GM23338 (cell line): ENCODE measurements around the gene FBXW4. TPM values are rescaled to one million over a fixed set of nuclear protein-coding genes. Genes with fewer than 3 reads are reported as not detected.
A peak's percentile ranks its signal among the peaks of the same experiment; 100 is the strongest.

Experiments used
- ATAC-seq: fragments of 200-7000 bp; cut with Tn5 transposase; 3 replicates; pipeline ENCODE4 v1.9.1; 2020
- DNase-seq: peaks from one replicate; pipeline ENCODE4 v3.0.0-alpha.2; 2015; ENCODE audit warnings: low spot score
- H2AFZ ChIP-seq: fragments of 200-600 bp; sonication (generic); 2 replicates; pipeline ENCODE4 v1.8.0; 2016; ENCODE audit warnings: antibody characterized with exemption, mild to moderate bottlenecking, moderate library complexity
- H3F3A ChIP-seq: fragments of 200-600 bp; sonication (generic); replicated peaks from 2 replicates; pipeline ENCODE4 v1.8.0; 2017; ENCODE audit warnings: antibody characterized with exemption, mixed run types, low read depth
- H3K27ac ChIP-seq: fragments of 200-600 bp; sonication (generic); 2 replicates; pipeline ENCODE4 v1.6.1; 2016; ENCODE audit warnings: low read depth
- H3K27me3 ChIP-seq: fragments of 200-600 bp; sonication (generic); 2 replicates; pipeline ENCODE4 v1.8.0; 2016; ENCODE audit warnings: mild to moderate bottlenecking, mixed run types, moderate library complexity; ENCODE audit not compliant: insufficient read depth
- H3K36me3 ChIP-seq: fragments of 200-600 bp; sonication (generic); 2 replicates; pipeline ENCODE4 v1.8.0; 2016; ENCODE audit warnings: mild to moderate bottlenecking; ENCODE audit not compliant: insufficient read depth
- H3K4me1 ChIP-seq: fragments of 200-600 bp; sonication (generic); 2 replicates; pipeline ENCODE4 v1.8.0; 2016; ENCODE audit warnings: mild to moderate bottlenecking, moderate library complexity; ENCODE audit not compliant: insufficient read depth
- H3K4me2 ChIP-seq: fragments of 200-600 bp; sonication (generic); 2 replicates; pipeline ENCODE4 v1.7.1; 2017; ENCODE audit warnings: mixed run types
- H3K4me3 ChIP-seq: fragments of 200-600 bp; sonication (generic); 2 replicates; pipeline ENCODE4 v1.6.1; 2016; ENCODE audit warnings: mixed run types
- H3K79me2 ChIP-seq: fragments of 200-600 bp; sonication (generic); replicated peaks from 2 replicates; pipeline ENCODE4 v1.8.0; 2017; ENCODE audit warnings: mild to moderate bottlenecking; ENCODE audit not compliant: insufficient read depth
- H3K9me2 ChIP-seq: fragments of 200-600 bp; sonication (generic); 2 replicates; pipeline ENCODE4 v1.8.0; 2017; ENCODE audit not compliant: insufficient read depth
- H4K20me1 ChIP-seq: fragments of 200-600 bp; sonication (generic); replicated peaks from 2 replicates; pipeline ENCODE4 v1.8.0; 2017; ENCODE audit warnings: mild to moderate bottlenecking; ENCODE audit not compliant: insufficient read depth
- H3K27ac Mint-ChIP-seq: 2 replicates; pipeline ENCODE4 v1.8.0; 2020; ENCODE audit warnings: inconsistent platforms, mild to moderate bottlenecking, moderate library complexity, mixed read lengths
- H3K27me3 Mint-ChIP-seq: 3 replicates; pipeline ENCODE4 v1.8.0; 2022; ENCODE audit warnings: low read depth, mild to moderate bottlenecking, moderate library complexity, mixed read lengths, inconsistent platforms; ENCODE audit not compliant: insufficient read depth, poor library complexity
- H3K36me3 Mint-ChIP-seq: 3 replicates; pipeline ENCODE4 v1.8.0; 2021; ENCODE audit warnings: low read depth, mild to moderate bottlenecking, inconsistent platforms, moderate library complexity, mixed read lengths
- H3K4me1 Mint-ChIP-seq: 3 replicates; pipeline ENCODE4 v1.8.0; 2020; ENCODE audit warnings: mild to moderate bottlenecking, inconsistent platforms, mixed read lengths
- H3K4me3 Mint-ChIP-seq: 3 replicates; pipeline ENCODE4 v1.8.0; 2021; ENCODE audit warnings: moderate library complexity, mild to moderate bottlenecking, inconsistent platforms, mixed read lengths
- H3K9me3 Mint-ChIP-seq: 3 replicates; pipeline ENCODE4 v1.8.0; 2020; ENCODE audit warnings: moderate library complexity, mild to moderate bottlenecking, inconsistent platforms, mixed read lengths
- CTCF ChIP-seq, 2 experiments: fragments of 200-600 bp in 1 of 2; sonication (generic) in 1 of 2; conservative IDR thresholded peaks; 2 replicates each; pipeline versions ENCODE4 v1.5.1 to v1.6.1; 2016 to 2017; ENCODE audit warnings: antibody characterized with exemption in 2 of 2, low read depth in 2 of 2, mild to moderate bottlenecking in 2 of 2, moderate library complexity in 1 of 2
- ETS1 ChIP-seq: IDR thresholded peaks from 2 replicates; pipeline ENCODE4 v1.6.1; 2016; ENCODE audit warnings: antibody characterized with exemption
- EZH2 ChIP-seq: fragments of 200-600 bp; sonication (generic); IDR thresholded peaks from one replicate; pipeline ENCODE4 v1.8.0; 2017; ENCODE audit warnings: antibody characterized with exemption, mild to moderate bottlenecking, low read depth; ENCODE audit not compliant: unreplicated experiment
- EZH2phosphoT487 ChIP-seq: fragments of 200-600 bp; sonication (generic); IDR thresholded peaks from one replicate; pipeline ENCODE4 v1.8.1; 2018; ENCODE audit warnings: antibody characterized with exemption; ENCODE audit not compliant: unreplicated experiment
- JUNB ChIP-seq: IDR thresholded peaks from one replicate; pipeline ENCODE4 v1.6.1; 2016; ENCODE audit warnings: antibody characterized with exemption; ENCODE audit not compliant: unreplicated experiment
- NANOG ChIP-seq: IDR thresholded peaks from 2 replicates; pipeline ENCODE4 v1.6.1; 2016; ENCODE audit warnings: antibody characterized with exemption, borderline replicate concordance
- ZNF462 ChIP-seq: fragments of 250-450 bp; sonication (Bioruptor Pico); IDR thresholded peaks from 2 replicates; pipeline ENCODE4 v1.5.0; 2020; ENCODE audit warnings: mild to moderate bottlenecking, moderate library complexity
- polyA plus RNA-seq: library from polyadenylated mRNA; unstranded; fragments of >200 nt; fragmentation: Nextera tagmentation; extraction: Ambion mirVana; gene quantifications from 2 replicates; pipeline ENCODE4 v1.2.1, GENCODE V29; 2016
- total RNA-seq: library from RNA; depleted of rRNA; stranded (reverse); fragments of >200 nt; shearing (Covaris generic); gene quantifications from 2 replicates; pipeline ENCODE4 v1.2.3, GENCODE V29; 2014

The FBXW4 gene
- total and polyA plus RNA-seq, 2 experiments from 2014 or later: 8.0 to 18.6 TPM

- no peak for DNase-seq
- 0 out of 2 replicates have a peak overlapping the region, but pooled peaks have one; percentile 65 for H2AFZ ChIP-seq
- H3K27ac ChIP-seq: no peak overlapping the region
- H3K4me2 ChIP-seq: no peak overlapping the region
- H3K4me3 Mint-ChIP-seq: no peak overlapping the region
- no peaks in the 10 kb centered on the region for H3K9me3 Mint-ChIP-seq
- no peaks in the 10 kb centered on the region for H3K79me2 ChIP-seq
- H3K36me3 ChIP-seq: no peaks in the 10 kb centered on the region
- H3K27me3 Mint-ChIP-seq: no peaks in the 10 kb centered on the region
- TF ChIP-seq ZNF462 (CRISPR knock-in tag): no peak
- TF ChIP-seq JUNB: no peak
- TF ChIP-seq EZH2: no peak
- no peak for ATAC-seq
- no peaks in the 10 kb centered on the region for H4K20me1 ChIP-seq
- no peaks in the 10 kb centered on the region for H3K27me3 ChIP-seq
- H3F3A ChIP-seq: no peaks in the 10 kb centered on the region
- H3K36me3 Mint-ChIP-seq: no peaks in the 10 kb centered on the region
- peaks cover 5% of the 10 kb centered on the region; the same call in 1 of the 2 replicates for H3K4me1 ChIP-seq
- H3K9me2 ChIP-seq: no peaks in the 10 kb centered on the region
- no peak overlapping the region for H3K27ac Mint-ChIP-seq
- no peak overlapping the region for H3K4me3 ChIP-seq
- peaks cover 5% of the 10 kb centered on the region for H3K4me1 Mint-ChIP-seq
Observed at GRCh38 chr10:101710793-101711192, 15.8 kb upstream of the FBXW4 start.

GRCh38 chr10:101710059-101710695, 15.2 kb upstream of the FBXW4 start:
- Histone ChIP-seq H3K27me3 (no peaks in the 10 kb centered on the region), H3K9me2 (no peaks in the 10 kb centered on the region), H3K4me2 (no peak overlapping the region), H3K27ac (no peak overlapping the region), H4K20me1 (no peaks in the 10 kb centered on the region), H3F3A (no peaks in the 10 kb centered on the region), H3K36me3 (no peaks in the 10 kb centered on the region), H3K4me1 (peaks cover 5% of the 10 kb centered on the region; the same call in 1 of the 2 replicates), H3K79me2 (no peaks in the 10 kb centered on the region), H3K4me3 (no peak overlapping the region), H2AFZ (no peak overlapping the region; the same call in 1 of the 2 replicates)
- Mint-ChIP-seq H3K27me3 (no peaks in the 10 kb centered on the region), H3K27ac (no peak overlapping the region), H3K4me3 (no peak overlapping the region), H3K9me3 (no peaks in the 10 kb centered on the region), H3K36me3 (no peaks in the 10 kb centered on the region), H3K4me1 (peaks cover 5% of the 10 kb centered on the region)
- peak; percentile 76 for ATAC-seq
- DNase-seq: peak; percentile 52
- TF ChIP-seq JUNB: no peak
- TF ChIP-seq EZH2phosphoT487: no peak
- no peak for TF ChIP-seq CTCF (conservative IDR thresholded peaks at IDR 0.05; ENCODE audit: low read depth in 2 of 2)
- TF ChIP-seq NANOG: no peak
- TF ChIP-seq EZH2: no peak
- TF ChIP-seq ETS1: no peak
